Panc1 (cell line): ENCODE measurements around the gene TXNRD1. TPM values are rescaled to one million over a fixed set of nuclear protein-coding genes. Genes with fewer than 3 reads are reported as not detected.
A peak's percentile ranks its signal among the peaks of the same experiment; 100 is the strongest.

Source experiments
- ATAC-seq: fragments of 200-7000 bp; cut with Tn5 transposase; 2 replicates; pipeline ENCODE4 v1.9.1; 2020; ENCODE audit warnings: mild to moderate bottlenecking, moderate library complexity
- BruUV-seq: library from RNA; stranded (reverse); fragments of 400-500 nt; replicated peaks from 2 replicates; lab custom pipeline; 2021; lab: Mats Ljungman, UMichigan
- CTCF ChIA-PET: fragments of 300-600 bp; sonication (Branson Sonifier 250); formaldehyde crosslinking; loops from one replicate; lab custom pipeline; 2022; ENCODE audit warnings: antibody characterized with exemption; lab: Charles Lee
- POLR2A ChIA-PET: fragments of 300-600 bp; sonication (Branson Sonifier 250); formaldehyde crosslinking; loops from one replicate; lab custom pipeline; 2022; ENCODE audit warnings: antibody characterized with exemption; lab: Charles Lee
- DNase-seq: peaks from one replicate; pipeline ENCODE4 v3.0.0-alpha.2; 2010; ENCODE audit warnings: low read depth, low spot score
- H3K27ac ChIP-seq: 2 replicates; pipeline ENCODE4 v1.5.1; 2011; ENCODE audit warnings: mild to moderate bottlenecking, low read length, inconsistent platforms
- H3K27me3 ChIP-seq: fragments of 200-500 bp; sonication (Bioruptor generic); 2 replicates; pipeline ENCODE4 v1.6.0; 2014; ENCODE audit warnings: low read length, inconsistent platforms; ENCODE audit not compliant: control insufficient read depth, insufficient read depth
- H3K36me3 ChIP-seq: fragments of 200-500 bp; sonication (Bioruptor generic); 2 replicates; pipeline ENCODE4 v1.5.1; 2014; ENCODE audit warnings: inconsistent platforms, mild to moderate bottlenecking, low read length, moderate library complexity; ENCODE audit not compliant: control insufficient read depth, insufficient read depth
- H3K4me1 ChIP-seq: 2 replicates; pipeline ENCODE4 v1.5.1; 2011; ENCODE audit warnings: inconsistent platforms, mild to moderate bottlenecking, low read length, moderate library complexity; ENCODE audit not compliant: control insufficient read depth, insufficient read depth
- H3K4me3 ChIP-seq, 2 experiments: 2 replicates each; pipeline ENCODE4 v1.5.1; 2011 to 2012; ENCODE audit warnings: low read depth in 2 of 2, low read length in 2 of 2, mild to moderate bottlenecking in 2 of 2, inconsistent platforms in 1 of 2, moderate library complexity in 1 of 2
- H3K9me3 ChIP-seq: fragments of 200-500 bp; sonication (Bioruptor generic); 2 replicates; pipeline ENCODE4 v1.5.1; 2014; ENCODE audit warnings: low read depth, mild to moderate bottlenecking, inconsistent platforms, low read length, moderate library complexity; ENCODE audit not compliant: control insufficient read depth, insufficient read depth
- CTCF ChIP-seq: fragments of 450-650 bp; IDR thresholded peaks from 2 replicates; pipeline ENCODE4 v1.5.1; 2017; ENCODE audit warnings: mild to moderate bottlenecking
- POLR2AphosphoS5 ChIP-seq: IDR thresholded peaks from 2 replicates; pipeline ENCODE4 v1.6.1; 2012; ENCODE audit warnings: mild to moderate bottlenecking, low read depth, low read length, moderate library complexity
- REST ChIP-seq, 2 experiments: IDR thresholded peaks; 2 replicates each; pipeline ENCODE4 v1.6.1; 2011 to 2012; ENCODE audit warnings: low read depth in 2 of 2, control low read depth in 1 of 2, low read length in 1 of 2, mild to moderate bottlenecking in 1 of 2, moderate library complexity in 1 of 2; ENCODE audit not compliant: insufficient read depth in 1 of 2
- SIN3A ChIP-seq: IDR thresholded peaks from 2 replicates; pipeline ENCODE4 v1.6.1; 2012; ENCODE audit warnings: low read depth, mild to moderate bottlenecking, low read length, moderate library complexity, borderline replicate concordance; ENCODE audit not compliant: insufficient read depth
- TCF7L2 ChIP-seq: IDR thresholded peaks from 2 replicates; pipeline ENCODE4 v1.6.1; 2011; ENCODE audit warnings: mild to moderate bottlenecking, low read depth, low read length, inconsistent platforms
- in situ Hi-C: cut with HindIII; loops from 2 replicates; pipeline ENCODE4 v1.10.0; 2016; ENCODE audit warnings: low sequenced_read_pairs, low pct_unique_long_range_greater_than_20kb
- intact Hi-C: fragments of 100-400 bp; cut with micrococcal nuclease; formaldehyde crosslinking; loops from one replicate; pipeline ENCODE4 v1.10.0; 2022; ENCODE audit not compliant: unreplicated experiment
- total RNA-seq: library from RNA; stranded (reverse); gene quantifications from one replicate; pipeline ENCODE4 v1.2.1, GENCODE V29; 2021; ENCODE audit not compliant: unreplicated experiment

Gene TXNRD1
- total RNA-seq, 1 experiment from 2014 or later = 348 TPM

- CTCF ChIA-PET = no interaction called here
- Histone ChIP-seq H3K4me1 (peaks cover 7% of the 10 kb centered on the region; the same call in 1 of the 2 replicates), H3K36me3 (peaks cover 59% of the 10 kb centered on the region), H3K27me3 (no peaks in the 10 kb centered on the region), H3K4me3 (no peak overlapping the region), H3K27ac (no peak overlapping the region), H3K9me3 (no peaks in the 10 kb centered on the region)
- POLR2A ChIA-PET = no interaction called here
- DNase-seq (no peak), ATAC-seq (no peak)
- in situ Hi-C loops (no loop called here), intact Hi-C loops (no loop called here)
- no peak for TF ChIP-seq TCF7L2
- TF ChIP-seq POLR2AphosphoS5 = 0 out of 2 replicates have a peak, but pooled peaks have one; percentile 22
- TSS peak; percentile 13 for BruUV-seq
These were observed 118.2 kb downstream of the TXNRD1 start for GRCh38 chr12:104333692-104334255.

GRCh38 chr12:104334581-104334980 lies 119.0 kb downstream of the TXNRD1 start:
- no peak overlapping the region for H3K27ac ChIP-seq
- H3K4me1 ChIP-seq = peaks cover 7% of the 10 kb centered on the region; the same call in 1 of the 2 replicates
- POLR2A ChIA-PET = no interaction called here
- H3K9me3 ChIP-seq = no peaks in the 10 kb centered on the region
- CTCF ChIA-PET = no interaction called here
- ATAC-seq (0 out of 2 replicates have a peak, but pooled peaks have one; percentile 6), DNase-seq (no peak)
- no TSS peak for BruUV-seq
- peaks cover 64% of the 10 kb centered on the region for H3K36me3 ChIP-seq
- no peak for TF ChIP-seq TCF7L2
- no peak for TF ChIP-seq REST (IDR thresholded peaks at IDR 0.05; ENCODE audit: insufficient read depth in 1 of 2, low read depth in 2 of 2, low read length in 1 of 2)
- no peak for TF ChIP-seq SIN3A
- no peak for TF ChIP-seq POLR2AphosphoS5
- no peak for TF ChIP-seq CTCF
- H3K4me3 ChIP-seq = no peak overlapping the region
- in situ Hi-C loops = no loop called here
- intact Hi-C loops = no loop called here
- H3K27me3 ChIP-seq = no peaks in the 10 kb centered on the region

- in situ Hi-C loops = no loop called here
These were observed 120.5 kb downstream of the TXNRD1 start for GRCh38 chr12:104336115-104336514.

More at GRCh38 chr12:104336115-104336514, 120.5 kb downstream of the TXNRD1 start:
- no peaks in the 10 kb centered on the region for H3K9me3 ChIP-seq
- ChIA-PET CTCF (no interaction called here), POLR2A (no interaction called here)
- TF ChIP-seq POLR2AphosphoS5 (no peak), REST (IDR thresholded peaks at IDR 0.05; ENCODE audit: insufficient read depth in 1 of 2, low read depth in 2 of 2, low read length in 1 of 2) (no peak), SIN3A (no peak), CTCF (no peak), TCF7L2 (no peak)
- H3K27me3 ChIP-seq = no peaks in the 10 kb centered on the region
- no peak for ATAC-seq
- DNase-seq = no peak
- H3K27ac ChIP-seq = no peak overlapping the region
- no peak overlapping the region for H3K4me3 ChIP-seq
- intact Hi-C loops = no loop called here
- peaks cover 64% of the 10 kb centered on the region for H3K36me3 ChIP-seq
- H3K4me1 ChIP-seq = peaks cover 21% of the 10 kb centered on the region; the same call in 1 of the 2 replicates
- BruUV-seq = no TSS peak
